AG10803 (cell line): Measurements from ENCODE around the gene TP53I11.

ENCODE experiments used
- DNase-seq: peaks from one replicate; pipeline ENCODE4 v3.0.0; 2010; ENCODE audit warnings: low read depth
- H3K4me3 ChIP-seq: 2 replicates; pipeline ENCODE4 v1.5.1; 2011; ENCODE audit warnings: mild to moderate bottlenecking, low read length, control low read depth
- TF ChIP-seq, protein P1 (sequence below): conservative IDR thresholded peaks from 2 replicates; pipeline ENCODE4 v1.5.1; 2011; ENCODE audit warnings: mild to moderate bottlenecking, low read length, control low read depth, inconsistent platforms

The TP53I11 gene, protein sequence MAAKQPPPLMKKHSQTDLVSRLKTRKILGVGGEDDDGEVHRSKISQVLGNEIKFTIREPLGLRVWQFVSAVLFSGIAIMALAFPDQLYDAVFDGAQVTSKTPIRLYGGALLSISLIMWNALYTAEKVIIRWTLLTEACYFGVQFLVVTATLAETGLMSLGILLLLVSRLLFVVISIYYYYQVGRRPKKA

DNA sequence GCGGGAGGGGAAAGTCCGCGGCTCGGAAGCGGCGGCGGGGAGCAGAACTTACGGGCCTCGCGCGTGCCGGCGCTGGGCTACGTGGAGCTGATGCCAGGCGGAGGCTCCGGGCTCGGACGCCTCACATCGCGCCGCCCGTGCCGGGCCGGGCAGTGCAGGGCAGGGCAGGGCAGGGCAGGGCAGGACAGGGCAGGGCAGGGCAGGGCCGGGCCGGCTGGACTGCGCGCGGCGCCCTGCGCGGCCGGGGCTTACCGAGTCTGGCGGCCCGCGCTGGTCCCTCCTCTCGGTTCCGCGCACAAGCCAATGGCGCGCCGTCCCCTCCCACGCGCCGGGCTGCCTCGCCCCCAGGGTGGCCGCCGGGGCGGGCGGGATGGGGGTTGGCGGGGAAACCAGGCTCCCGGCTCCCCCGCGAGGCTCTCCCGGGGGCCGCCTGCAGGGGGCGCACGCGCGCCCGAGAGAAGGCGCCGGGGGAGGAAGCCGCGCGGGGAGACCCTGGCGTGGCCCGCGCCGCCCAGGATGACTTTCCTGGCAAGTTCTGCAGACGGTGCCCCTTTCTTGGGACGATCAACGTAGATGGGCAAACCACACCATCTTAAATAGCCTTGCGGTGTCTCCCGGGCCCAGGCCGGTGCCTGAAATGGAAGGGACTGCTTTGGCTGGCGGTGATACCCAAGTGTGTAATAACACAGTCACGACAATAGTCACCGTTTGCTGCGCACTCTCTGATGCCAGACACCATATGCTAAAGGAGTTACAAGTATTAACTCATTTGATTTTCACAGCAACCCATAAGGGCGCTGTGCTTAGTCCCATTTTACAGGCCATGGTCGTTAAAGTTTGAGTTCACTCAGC is at the start of gene TP53I11:
Gene TP53I11 (minus strand): TSS at position 259 of the 852 bp plus-strand sequence. CDS start 12,548 bp downstream, outside the sequence.
- H3K4me3 ChIP-seq = peak within 1 kb of the TSS; percentile 81
- TF ChIP-seq, protein P1, sequence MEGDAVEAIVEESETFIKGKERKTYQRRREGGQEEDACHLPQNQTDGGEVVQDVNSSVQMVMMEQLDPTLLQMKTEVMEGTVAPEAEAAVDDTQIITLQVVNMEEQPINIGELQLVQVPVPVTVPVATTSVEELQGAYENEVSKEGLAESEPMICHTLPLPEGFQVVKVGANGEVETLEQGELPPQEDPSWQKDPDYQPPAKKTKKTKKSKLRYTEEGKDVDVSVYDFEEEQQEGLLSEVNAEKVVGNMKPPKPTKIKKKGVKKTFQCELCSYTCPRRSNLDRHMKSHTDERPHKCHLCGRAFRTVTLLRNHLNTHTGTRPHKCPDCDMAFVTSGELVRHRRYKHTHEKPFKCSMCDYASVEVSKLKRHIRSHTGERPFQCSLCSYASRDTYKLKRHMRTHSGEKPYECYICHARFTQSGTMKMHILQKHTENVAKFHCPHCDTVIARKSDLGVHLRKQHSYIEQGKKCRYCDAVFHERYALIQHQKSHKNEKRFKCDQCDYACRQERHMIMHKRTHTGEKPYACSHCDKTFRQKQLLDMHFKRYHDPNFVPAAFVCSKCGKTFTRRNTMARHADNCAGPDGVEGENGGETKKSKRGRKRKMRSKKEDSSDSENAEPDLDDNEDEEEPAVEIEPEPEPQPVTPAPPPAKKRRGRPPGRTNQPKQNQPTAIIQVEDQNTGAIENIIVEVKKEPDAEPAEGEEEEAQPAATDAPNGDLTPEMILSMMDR = peak; percentile 27
- DNase-seq = peak; percentile 70

DNA sequence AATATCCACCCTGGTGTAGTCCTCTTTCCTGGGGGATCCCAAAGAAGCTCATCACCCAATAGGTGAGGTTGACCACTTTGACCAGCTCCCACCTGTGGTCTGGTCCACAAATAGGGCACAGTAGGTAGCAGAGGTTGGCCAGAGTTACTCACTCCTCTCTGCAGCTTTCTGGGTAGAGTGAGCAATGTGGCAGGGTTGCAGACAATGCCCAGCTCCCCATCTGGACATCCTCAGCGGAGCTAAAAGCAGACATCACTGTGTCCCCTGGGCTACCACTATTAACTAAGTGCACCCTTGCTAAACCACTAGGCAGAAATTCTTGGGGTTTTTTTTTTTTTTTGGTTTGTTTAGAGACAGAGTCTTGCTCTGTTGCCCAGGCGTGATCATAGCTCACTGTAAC is 48.4 kb upstream of the TP53I11 start:
- no peak for DNase-seq

DNA sequence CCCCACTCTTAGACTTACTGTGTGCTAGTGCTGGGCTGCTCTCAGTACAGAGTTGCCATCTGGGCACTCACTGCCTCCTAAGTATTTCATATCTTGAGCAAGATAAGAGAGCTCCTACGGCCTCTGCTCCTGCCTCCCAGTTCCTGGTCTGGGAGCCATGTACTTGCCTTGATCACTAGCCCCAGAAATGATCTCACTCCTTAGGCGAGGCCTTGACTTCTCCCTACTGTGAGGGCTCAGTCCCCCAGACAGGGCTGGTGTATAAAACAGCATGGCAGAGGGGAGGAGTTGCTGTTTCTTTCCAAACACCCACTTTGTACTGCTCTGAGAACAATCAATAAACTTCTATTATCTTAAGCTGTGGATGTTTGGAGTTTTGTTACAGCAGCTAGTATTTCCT is 47.4 kb upstream of the TP53I11 start:
- DNase-seq = no peak
- H3K4me3 ChIP-seq = no peak overlapping the region
- TF ChIP-seq, protein P1 = no peak

More for the DNA sequence above, 48.4 kb upstream of the TP53I11 start:
- H3K4me3 ChIP-seq = no peak overlapping the region
- TF ChIP-seq, protein P1 = no peak

DNA sequence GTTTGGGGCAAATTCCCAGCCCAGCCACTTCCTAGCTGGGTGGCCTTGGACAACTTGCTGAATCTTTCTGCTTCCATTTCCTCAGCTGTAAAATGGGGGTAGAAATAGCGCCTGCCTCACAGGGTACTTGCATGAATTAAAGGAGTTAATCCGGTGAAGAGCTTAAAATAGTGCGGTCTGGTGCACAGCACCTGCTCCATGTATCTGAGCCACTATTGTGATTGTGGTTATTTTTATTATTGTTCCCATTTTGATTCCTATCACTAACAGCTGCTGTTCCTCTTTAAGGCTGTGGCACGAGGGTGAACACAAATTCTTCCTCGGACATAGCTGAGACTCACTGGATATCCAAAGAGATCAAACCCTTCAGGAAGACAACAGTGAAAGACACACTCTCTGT is 46.9 kb upstream of the TP53I11 start:
- H3K4me3 ChIP-seq = no peak overlapping the region
- no peak for DNase-seq
- TF ChIP-seq, protein P1 = no peak

DNA sequence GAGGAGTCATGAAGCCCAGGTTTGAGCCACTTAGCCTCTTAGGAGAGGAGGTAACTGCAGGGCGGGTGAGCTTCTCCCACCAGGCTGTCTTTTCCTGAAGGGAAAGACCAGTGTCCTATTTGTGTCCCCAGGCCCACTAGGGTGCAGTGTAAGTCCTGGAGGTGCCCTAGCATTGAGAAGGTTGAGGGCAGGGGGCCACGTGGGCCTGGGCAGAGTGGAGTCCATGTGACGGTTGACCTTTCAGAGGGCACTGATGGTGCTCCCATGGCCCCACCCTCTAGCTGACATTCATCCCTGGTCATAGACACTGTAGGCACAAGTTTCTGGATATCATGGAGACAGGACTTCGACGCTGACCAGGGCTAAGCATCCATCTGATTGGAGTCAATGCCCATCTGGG is 44.1 kb upstream of the TP53I11 start:
- TF ChIP-seq, protein P1 = no peak
- DNase-seq = no peak
- no peak overlapping the region for H3K4me3 ChIP-seq

DNA sequence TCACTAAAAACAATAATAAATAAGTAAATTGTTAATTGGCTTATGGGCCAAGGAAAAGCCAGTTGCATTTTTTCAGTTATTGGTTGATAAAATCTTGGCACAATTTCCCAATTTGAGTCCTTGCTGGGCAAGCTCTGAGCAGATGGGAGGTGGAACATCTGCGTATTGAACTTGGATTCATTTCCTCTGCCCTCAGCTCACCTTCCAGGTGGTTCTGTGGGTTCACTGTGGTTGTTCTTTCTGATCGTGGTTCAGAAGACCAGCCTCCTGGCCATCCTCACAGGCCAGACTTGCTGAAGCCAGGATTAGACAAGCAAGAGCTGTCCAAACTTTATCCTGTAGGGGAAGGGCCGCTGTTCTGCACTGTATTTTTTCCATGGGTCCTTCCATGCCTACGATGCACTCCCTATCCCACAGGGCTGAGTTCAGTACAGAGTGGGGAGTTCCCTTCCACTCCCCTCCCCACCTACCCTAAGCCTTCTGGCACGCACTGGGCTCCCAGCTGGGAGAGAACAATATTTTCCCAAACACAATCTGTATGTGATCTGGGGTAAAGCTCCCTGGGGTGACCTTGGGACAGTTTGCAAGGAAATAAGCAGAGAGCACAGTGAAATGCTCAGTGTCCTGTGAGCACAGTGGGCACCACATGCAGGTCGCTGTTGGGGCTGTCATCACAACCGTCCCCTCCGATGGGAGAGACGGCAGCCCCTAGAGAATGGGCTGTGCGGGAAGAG is 43.5 kb upstream of the TP53I11 start:
- DNase-seq = no peak
- TF ChIP-seq, protein P1 = no peak
- no peak overlapping the region for H3K4me3 ChIP-seq
